Activated CD4-positive, alpha-beta T cell treated with anti-CD3 and anti-CD28 coated beads, Interleukin-2, amount 50 U/mL, for 48 hours (primary cell): ENCODE measurements around the gene RTL5.

Source experiments
- DNase-seq, 2 experiments: peaks; one replicate each; pipeline ENCODE4 v3.0.0-alpha.2; 2020

The RTL5 gene

GRCh38 chrX:72128881-72129280 is 2.8 kb downstream of the RTL5 start:
- DNase-seq = peak; percentile 26 to 41

DNA sequence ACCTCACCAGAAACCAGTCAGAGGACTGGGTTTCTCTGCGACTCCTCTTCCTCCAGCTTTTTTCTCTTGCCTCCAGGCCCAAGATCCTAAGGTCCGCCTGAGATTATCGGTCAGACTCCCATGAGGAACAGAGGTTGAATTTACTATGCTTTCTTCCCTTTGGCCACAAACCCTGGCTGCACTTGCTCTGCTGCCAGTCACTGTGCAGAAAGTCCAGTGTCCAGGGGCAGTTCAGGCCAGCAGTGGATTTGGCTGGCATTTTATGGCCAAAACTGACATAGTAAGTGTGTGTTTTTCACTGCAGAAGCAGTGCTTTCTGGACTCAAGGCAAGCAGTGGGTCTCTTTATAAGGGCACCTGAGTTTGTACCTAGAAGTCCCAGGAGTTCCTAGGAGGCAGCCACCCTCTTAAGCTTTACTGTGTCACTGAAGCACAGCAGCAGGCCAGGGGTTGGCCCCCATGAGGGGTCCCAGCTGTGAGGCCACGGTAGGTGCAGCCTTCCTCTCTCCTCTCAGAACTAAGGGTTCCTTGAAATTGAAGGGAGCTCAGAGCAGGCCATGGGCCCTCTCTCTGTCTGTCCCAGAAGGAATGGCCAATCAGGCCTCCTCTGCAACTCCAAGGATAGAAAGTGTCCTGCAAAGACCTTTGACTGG is 3.4 kb downstream of the RTL5 start:
- DNase-seq = no peak

- DNase-seq = no peak
Measured at GRCh38 chrX:72127332-72127731, 4.4 kb downstream of the RTL5 start.

DNA sequence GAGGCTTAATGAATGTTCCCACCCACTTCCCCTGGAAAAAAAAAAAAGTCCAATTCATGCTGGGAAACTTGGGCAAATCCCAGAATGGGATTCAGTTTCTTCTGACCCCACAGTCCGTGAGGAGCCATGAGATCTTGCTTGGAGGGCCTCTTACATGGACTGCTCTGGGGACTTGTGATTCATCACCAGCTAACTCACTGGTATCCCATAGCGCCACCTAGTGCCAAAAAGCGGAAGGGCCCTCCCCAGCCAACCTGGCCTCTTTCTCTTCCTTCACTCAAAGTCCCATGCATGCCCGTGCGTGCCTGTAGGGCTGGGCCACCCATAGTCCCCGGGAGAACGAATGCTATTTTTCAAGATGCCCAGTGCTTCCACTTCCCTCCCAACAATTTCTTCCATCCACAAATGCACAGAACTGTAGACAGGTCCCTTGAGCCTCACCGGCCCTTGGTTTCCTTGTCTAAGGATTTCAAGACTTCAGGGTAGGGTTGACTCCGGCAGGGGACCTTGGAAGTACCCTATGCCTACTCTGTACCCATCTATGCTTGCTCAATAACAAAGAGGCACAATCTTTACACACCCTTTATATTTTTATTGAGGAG is 5.1 kb downstream of the RTL5 start:
- peak; percentile 85 to 88 for DNase-seq

DNA sequence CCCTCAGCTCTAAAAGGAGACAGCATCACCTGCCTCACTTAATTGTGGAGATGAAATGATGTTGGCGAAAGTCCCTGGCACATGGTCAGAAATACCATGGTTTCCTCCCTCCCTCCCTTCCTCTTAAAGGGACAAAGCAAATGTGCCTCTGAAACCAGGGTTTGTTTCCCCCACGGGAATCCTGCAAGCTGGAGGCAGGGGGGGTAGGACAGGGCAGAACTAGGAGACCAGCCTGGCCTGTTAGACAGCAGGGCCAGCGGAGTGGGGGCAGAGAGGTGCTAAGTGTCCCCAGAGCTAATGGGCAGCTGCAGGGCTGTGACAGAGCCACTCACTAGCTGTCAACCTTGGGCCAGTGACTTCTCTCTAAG is 5.7 kb downstream of the RTL5 start:
- DNase-seq = no peak

GRCh38 chrX:72125331-72126047 is 6.2 kb downstream of the RTL5 start:
- DNase-seq = no peak

- DNase-seq = no peak
Measured at GRCh38 chrX:72124540-72125201, 7.0 kb downstream of the RTL5 start.

- no peak for DNase-seq
Measured at GRCh38 chrX:72123471-72124185, 8.1 kb downstream of the RTL5 start.

- DNase-seq = no peak
Measured at GRCh38 chrX:72122621-72123337, 8.9 kb downstream of the RTL5 start.

- DNase-seq = peak; percentile 22 to 33
Measured at GRCh38 chrX:72121383-72121782, 10.3 kb downstream of the RTL5 start.

GRCh38 chrX:72120837-72121236 is 10.9 kb downstream of the RTL5 start:
- DNase-seq = no peak

GRCh38 chrX:72117636-72118210 is 14.0 kb downstream of the RTL5 start:
- no peak for DNase-seq

DNA sequence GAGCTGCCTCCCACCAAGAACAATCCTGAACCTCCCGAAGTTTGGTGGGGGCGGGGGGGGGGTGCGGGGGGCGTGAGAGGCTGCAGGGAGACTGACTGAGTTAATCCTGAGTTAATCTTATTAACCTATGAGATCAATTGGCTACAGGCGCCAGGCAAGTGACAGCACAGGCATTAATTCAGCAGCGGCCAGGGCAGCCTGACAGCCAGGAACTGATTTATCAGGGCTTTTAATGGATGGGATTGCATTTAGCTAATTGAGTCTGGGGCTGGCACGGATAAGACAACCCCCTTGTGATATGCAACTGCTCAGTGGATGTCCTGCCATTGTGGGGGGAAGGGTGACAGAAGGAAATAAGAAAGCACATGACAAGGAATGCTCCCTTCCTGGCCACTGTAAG is 16.3 kb downstream of the RTL5 start:
- no peak for DNase-seq

DNA sequence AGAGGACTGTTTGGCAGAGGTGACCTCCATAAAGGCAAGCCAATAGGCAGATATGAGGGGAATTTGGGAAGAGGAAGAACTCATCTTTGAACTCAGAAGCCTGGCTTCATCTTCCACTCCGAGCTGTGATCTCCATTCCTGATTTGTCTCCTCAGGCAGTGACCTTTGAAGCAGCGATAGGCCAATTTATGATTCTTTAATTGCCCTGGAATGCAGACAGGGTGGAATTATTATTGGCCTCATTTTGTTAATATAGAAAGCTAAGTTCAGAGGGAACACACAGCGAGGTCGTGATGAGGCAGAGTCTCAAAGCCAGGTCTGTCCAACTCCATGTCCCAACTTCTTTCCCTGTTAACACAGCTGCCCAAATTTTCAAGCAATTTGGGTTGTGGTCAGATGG is 16.9 kb downstream of the RTL5 start:
- no peak for DNase-seq

DNA sequence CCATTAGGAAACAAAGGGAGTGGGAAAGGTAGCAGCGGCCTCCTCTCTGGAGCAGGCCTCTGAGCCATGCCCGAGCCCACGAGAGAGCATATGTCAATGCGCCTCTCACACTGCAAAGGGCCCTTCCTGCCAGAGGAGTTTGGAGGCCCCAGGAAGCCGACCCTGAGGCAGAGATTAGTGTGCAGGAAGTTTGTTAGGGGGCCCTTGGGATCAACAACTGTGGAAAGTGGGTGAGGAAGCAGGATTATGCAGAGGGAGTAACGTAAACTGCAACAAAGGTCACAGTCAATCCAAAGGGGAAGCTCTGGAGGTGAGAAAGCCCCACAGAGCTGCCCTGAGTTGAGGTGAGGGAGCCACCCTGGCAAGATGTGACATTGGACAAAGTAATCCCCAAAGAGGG is 17.4 kb downstream of the RTL5 start:
- no peak for DNase-seq

- no peak for DNase-seq
Measured at GRCh38 chrX:72113461-72113860, 18.3 kb downstream of the RTL5 start.

DNA sequence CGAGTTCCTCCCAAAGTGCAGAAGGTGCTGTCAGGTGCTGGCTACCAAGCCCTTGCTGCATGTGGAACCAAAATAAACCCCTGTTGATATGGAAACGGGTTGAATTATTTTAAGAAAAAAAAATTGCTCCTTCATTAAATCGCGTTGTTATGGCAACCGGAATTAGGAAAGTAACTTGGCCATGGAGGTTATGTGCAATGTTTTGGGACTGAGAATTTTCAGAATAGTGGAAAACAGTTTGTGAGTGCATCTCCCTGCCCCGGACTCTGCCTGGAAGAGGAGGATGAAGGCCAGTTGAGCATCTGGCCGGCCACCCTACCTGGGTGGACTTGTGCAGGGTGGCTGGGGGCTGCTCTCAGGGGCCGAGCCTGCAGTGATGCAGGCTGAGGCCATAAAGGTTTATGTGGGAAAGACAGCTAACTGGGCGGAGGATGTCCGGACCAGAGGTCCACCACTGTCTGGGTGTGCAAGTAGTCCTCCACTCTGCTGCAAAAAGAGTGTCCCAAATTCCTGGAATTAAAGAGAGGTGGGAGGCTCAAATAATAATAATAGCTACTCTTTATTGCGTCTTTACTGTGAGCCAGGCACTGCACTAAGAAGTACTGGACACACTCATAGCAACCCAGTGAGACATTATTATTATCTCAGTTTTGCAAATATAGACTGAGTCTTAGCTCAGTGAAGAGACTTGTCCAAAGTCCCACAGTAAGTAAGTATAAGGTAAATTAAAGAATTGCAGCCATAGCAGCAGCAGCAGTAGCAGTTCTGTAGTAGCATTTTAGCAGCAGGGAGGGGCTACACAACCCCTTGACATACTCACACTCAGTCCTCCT is 20.6 kb downstream of the RTL5 start:
- no peak for DNase-seq

DNA sequence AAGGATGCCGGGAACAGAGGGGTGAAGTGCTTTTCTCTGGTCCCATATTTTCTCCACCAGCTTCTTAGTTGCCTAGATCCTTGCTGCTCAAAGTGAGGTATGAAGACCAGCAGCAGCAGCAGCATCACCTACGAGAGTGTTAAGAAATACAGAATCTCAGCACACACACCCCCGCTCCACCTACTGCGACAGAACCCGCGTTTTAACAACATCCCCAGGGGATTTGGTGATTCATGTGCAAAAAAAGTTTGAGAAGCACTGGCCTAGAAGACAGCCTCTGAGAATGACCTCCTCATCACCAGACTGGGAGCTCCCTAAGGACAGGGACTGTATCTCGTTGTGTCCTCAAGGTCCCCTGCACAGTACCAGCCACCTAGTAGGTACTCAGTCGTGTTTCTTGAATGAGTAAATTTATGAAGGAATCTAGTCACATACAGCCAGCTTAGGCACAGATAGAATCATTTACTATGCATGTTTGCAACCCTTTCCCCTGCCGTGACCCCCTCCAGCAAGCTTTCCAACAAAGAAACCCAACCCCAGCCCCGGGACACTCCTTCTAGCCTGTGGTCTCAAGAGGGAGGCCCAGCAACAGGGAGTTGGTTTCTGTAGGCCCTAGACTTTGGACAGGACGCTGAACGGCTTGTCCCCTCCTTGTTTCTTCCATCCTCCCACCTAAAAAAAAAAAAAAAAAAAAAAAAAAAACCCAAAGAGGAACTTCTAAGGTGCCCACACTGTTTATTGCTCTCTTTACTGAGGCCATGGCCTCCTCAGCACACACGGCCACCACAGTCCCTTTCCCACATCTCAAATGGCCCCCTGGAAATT is 21.5 kb downstream of the RTL5 start:
- no peak for DNase-seq

GRCh38 chrX:72108666-72109065 is 23.0 kb downstream of the RTL5 start:
- no peak for DNase-seq
